HG02884 (cell line): ENCODE results near the gene FOXP3.
"Not testable (repeated sequence)": the region's sequence is repeated elsewhere in the genome, so short reads cannot be mapped to it uniquely, and the experiment has no call there.

ENCODE experiments used
- ATAC-seq: cut with Tn5 transposase; IDR thresholded peaks from one replicate; pipeline ENCODE4 v1.9.1; 2021; ENCODE audit warnings: mild to moderate bottlenecking, moderate library complexity; ENCODE audit not compliant: unreplicated experiment

Gene FOXP3

GRCh38 chrX:49264460-49264859 is at the start of gene FOXP3:
Gene FOXP3 (minus strand): TSS chrX:49264710. CDS start chrX:49258505, 6,205 bp downstream.
- no peak for ATAC-seq

GRCh38 chrX:49312176-49312575 is 47.7 kb upstream of the FOXP3 start:
- ATAC-seq = no peak

- ATAC-seq = no peak
These were observed 45.9 kb upstream of the FOXP3 start for GRCh38 chrX:49310371-49310770.

- ATAC-seq = no peak
These were observed 45.0 kb upstream of the FOXP3 start for GRCh38 chrX:49309401-49309981.

- ATAC-seq = no peak
These were observed 44.2 kb upstream of the FOXP3 start for GRCh38 chrX:49308604-49309269.

- ATAC-seq = not testable (repeated sequence)
These were observed 43.3 kb upstream of the FOXP3 start for GRCh38 chrX:49307775-49308174.

GRCh38 chrX:49303346-49303745 is 38.8 kb upstream of the FOXP3 start, which contains the start of gene GAGE10:
Gene GAGE10 (plus strand): TSS chrX:49303646. CDS start chrX:49304860, 1,214 bp downstream.
- no peak for ATAC-seq

GRCh38 chrX:49300703-49301102 is 36.2 kb upstream of the FOXP3 start:
- no peak for ATAC-seq

GRCh38 chrX:49299293-49299692 is 34.8 kb upstream of the FOXP3 start:
- ATAC-seq = not testable (repeated sequence)

- no peak for ATAC-seq
These were observed 28.2 kb upstream of the FOXP3 start for GRCh38 chrX:49292400-49293362.

GRCh38 chrX:49291615-49292337 is 27.3 kb upstream of the FOXP3 start:
- no peak for ATAC-seq

GRCh38 chrX:49290215-49290614 is 25.7 kb upstream of the FOXP3 start:
- no peak for ATAC-seq

GRCh38 chrX:49287665-49288064 is 23.2 kb upstream of the FOXP3 start:
- ATAC-seq = no peak

GRCh38 chrX:49286581-49286980 is 22.1 kb upstream of the FOXP3 start:
- no peak for ATAC-seq

GRCh38 chrX:49286136-49286535 is 21.6 kb upstream of the FOXP3 start:
- no peak for ATAC-seq

GRCh38 chrX:49284212-49284611 is 19.7 kb upstream of the FOXP3 start:
- no peak for ATAC-seq

GRCh38 chrX:49282647-49283011 is 18.1 kb upstream of the FOXP3 start:
- no peak for ATAC-seq

- ATAC-seq = no peak
These were observed 13.6 kb upstream of the FOXP3 start for GRCh38 chrX:49278081-49278480.

- ATAC-seq = no peak
These were observed 13.0 kb upstream of the FOXP3 start for GRCh38 chrX:49277535-49277830.

GRCh38 chrX:49276671-49277534 is 12.4 kb upstream of the FOXP3 start:
- no peak for ATAC-seq
